NCI-H1694 (cell line): ENCODE results near the gene SULT2B1.
"Not testable (repeated sequence)": the region's sequence is repeated elsewhere in the genome, so short reads cannot be mapped to it uniquely, and the experiment has no call there.

ENCODE experiments used
- DNase-seq: peaks from one replicate; lab custom pipeline; 2025; lab: John Stamatoyannopoulos, UW

Gene SULT2B1

DNA sequence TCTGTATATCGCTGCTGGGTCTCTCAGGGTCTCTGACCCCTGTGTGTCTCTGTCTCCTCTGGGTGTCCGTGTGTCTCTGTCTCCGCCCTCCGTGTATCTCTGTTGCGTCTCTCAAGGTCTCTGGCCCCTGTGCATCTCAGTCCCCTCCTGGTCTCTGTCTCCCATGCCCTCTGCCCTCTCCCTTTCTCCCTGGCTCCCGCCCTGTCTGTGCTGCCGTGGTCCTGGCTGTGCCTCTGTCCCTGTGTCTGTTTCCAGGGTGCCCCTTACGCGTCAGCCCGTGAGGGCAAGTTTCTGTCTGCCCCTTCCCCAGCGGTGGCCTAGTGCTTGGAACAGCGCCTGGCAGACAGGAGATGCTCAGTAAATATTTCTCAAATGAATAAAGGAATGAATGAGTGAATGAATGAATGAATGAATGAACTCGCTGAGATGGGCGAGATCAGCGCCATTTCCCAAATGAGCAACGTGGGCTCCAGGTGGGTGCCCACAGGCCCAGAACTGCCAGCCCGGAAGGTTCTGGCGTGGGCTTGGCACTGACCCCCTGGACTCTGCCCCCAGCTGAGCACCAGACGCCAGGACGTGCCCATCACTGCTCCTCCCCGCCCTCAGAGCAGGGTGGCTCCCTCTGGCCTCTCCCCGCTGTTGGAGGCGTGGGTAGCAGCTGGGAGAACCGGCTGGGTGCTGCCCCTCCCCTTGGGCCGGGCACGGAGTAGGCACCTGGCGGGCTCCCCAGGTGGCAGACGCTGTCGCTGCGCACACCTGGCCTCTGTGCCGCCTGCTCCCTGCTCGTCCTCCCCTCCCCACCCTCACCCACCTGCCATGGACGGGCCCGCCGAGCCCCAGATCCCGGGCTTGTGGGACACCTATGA lies at the start of gene SULT2B1:
SULT2B1 (plus strand) TSS at position 736 of the 866 bp plus-strand sequence; CDS start at position 817, 81 bp downstream.
- DNase-seq, result no peak

GRCh38 chr19:48502350-48503018 lies 49.5 kb upstream of the SULT2B1 start:
- DNase-seq, result no peak

- DNase-seq, result peak; percentile 28
These were observed 45.7 kb upstream of the SULT2B1 start for GRCh38 chr19:48506138-48506733.

DNA sequence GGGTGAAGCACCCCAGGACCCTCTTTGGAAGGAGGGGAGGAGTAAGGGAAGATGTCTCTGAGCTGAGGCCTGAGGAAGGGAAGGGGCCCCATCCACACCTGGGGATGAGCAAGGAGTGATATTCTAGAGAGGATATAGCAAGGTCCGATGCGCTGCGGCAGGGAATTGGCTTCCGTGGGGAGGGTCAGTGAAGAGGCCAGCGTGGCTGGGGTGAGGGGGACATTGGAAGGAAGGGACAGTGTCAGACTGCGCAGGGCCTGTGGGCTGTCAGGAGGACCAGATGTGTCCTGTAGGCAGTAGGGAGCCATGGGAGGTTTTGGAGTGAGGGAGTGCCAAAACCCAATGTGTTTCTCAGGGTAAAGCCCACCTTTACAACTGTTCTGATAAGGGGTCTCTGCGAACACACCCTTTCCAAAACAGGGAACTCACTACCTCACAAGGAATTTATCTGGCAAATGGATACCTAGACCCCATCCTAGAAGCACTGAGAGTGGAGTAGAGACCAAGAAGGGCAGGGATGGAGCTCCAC lies 44.0 kb upstream of the SULT2B1 start:
- DNase-seq, result no peak

DNA sequence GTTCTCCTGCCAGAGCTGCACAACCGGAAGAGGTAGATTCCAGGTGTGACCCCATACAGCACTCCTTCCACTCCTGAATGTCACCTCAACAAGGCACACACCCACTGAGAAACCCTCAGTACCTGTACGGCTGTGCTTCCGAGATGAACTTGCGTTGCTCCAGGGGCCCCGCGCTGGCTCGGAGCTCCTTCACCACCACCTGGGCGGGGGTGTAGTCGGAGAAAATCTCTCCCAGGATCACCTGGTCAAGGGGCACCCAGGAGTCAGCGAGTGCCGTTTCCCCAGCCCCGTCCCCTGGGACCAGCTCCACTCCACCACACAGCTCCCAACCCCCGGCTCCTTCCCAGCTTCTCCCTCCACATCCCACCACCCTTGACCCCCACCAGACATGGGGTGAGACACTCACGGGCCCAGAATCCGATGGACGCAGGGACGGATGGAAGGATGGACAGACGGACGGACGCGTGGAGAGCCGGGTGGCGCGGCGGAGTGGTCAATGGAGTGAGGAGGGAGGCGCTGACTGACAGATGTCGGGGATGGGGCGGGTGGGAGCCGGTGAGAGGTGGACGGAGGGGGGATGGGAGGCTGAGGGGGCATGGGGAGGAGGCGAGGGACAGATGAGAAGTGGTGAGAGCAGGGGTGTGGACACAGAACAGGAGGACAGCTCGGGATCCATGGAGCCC lies 43.1 kb upstream of the SULT2B1 start:
- no peak for DNase-seq

- DNase-seq, result no peak
These were observed 42.3 kb upstream of the SULT2B1 start for GRCh38 chr19:48509467-48510194.

GRCh38 chr19:48510421-48511268 lies 41.3 kb upstream of the SULT2B1 start:
- DNase-seq, result peak; percentile 68

- no peak for DNase-seq
These were observed 40.6 kb upstream of the SULT2B1 start for GRCh38 chr19:48511321-48511731.

DNA sequence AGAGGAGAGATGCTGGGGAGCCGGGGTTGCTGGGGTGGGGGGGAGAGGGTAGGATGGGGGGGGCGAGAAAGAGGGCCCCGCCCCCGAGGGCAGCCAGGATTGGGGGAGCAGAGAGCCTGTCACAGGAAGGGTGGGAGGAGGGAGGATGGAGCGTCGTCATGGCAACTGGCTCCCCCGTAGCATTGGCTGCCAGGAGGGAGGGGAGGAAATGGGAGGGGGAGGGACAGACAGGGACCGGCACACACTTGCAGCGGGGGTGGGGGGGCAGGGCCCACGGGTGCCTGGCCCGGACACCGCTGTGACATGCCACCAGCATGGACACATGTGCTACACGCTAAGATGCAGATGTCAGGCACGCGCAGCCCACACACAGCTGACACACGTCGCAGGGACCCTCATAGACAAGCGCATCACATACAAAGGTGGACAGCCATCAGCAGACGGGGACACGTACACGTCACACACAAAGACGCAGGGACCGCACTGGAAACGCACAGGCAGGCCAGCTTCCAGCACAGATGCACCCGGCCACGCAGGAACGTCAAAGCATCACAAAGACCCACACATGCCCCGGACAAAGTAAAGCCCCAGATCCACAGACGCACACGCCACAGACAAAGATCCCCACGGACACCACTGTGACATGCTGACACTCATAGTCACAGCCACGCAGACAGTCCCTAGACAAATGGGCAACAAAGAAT lies 40.0 kb upstream of the SULT2B1 start, which contains the start of gene LMTK3:
LMTK3 (minus strand) TSS at position 36 of the 704 bp plus-strand sequence. CDS start 259 bp downstream, outside the sequence.
- DNase-seq, result peak; percentile 88

- DNase-seq, result no peak
These were observed 39.3 kb upstream of the SULT2B1 start for GRCh38 chr19:48512504-48513288.

- peak; percentile 80 for DNase-seq
These were observed 38.5 kb upstream of the SULT2B1 start for GRCh38 chr19:48513289-48514122.

DNA sequence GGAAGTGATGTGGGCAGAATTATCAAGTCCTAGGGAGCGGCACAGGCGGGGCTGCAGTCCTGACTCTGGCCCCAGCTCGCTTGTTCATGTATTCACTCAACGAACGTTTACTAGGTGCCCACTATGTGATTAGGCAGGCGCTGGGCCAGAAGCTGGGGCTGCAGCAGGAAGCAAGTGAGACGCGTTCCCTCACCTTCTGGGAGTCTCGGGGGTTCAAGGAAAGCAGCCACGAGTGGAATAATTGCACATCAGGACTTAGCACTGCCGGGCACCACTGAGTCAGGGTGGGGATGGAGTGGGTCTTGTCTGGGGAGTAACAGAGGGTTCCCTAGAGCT lies 37.9 kb upstream of the SULT2B1 start:
- no peak for DNase-seq

DNA sequence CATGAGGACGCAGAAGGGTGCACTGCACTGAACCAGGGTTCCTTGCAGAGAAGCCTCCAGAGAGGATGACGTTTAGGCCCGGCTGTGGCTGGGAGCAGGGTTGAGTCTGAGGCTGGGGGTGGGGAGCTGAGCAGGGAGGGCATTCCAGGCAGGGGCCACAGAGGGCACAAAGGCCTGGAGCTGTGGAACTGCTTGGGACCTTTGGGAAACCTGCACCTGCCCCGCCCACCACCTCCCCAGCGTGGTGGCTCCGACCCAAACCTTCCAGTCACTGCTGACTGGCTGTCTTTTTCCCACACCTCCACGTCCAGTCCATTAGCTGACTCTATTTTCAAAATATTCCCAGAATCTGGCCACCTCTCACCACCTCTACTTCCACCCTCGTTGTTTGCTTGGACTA lies 35.4 kb upstream of the SULT2B1 start:
- DNase-seq, result no peak

DNA sequence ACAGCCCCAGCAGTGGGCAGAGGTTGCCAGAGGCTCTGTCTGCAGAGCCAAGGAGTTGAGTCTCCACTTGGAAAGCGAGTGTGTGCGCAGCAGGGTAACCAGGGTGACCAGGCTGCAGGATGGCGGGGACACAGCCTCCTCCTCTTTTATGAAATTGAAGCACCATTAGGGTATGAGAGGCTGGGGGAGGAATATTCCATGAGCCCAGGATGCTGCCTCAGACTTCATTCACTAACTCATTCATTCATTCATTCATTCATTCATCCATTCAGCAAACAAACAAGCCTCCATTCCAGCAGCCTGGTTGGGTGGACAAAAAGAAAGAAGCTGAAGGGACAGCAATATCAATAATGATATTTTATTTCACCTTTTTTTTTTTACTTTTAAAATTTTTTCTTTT lies 33.8 kb upstream of the SULT2B1 start:
- DNase-seq, result no peak

- DNase-seq, result not testable (repeated sequence)
These were observed 32.5 kb upstream of the SULT2B1 start for GRCh38 chr19:48519426-48519825.

GRCh38 chr19:48520134-48520533 lies 31.8 kb upstream of the SULT2B1 start:
- no peak for DNase-seq

GRCh38 chr19:48524221-48524620 lies 27.8 kb upstream of the SULT2B1 start:
- no peak for DNase-seq

DNA sequence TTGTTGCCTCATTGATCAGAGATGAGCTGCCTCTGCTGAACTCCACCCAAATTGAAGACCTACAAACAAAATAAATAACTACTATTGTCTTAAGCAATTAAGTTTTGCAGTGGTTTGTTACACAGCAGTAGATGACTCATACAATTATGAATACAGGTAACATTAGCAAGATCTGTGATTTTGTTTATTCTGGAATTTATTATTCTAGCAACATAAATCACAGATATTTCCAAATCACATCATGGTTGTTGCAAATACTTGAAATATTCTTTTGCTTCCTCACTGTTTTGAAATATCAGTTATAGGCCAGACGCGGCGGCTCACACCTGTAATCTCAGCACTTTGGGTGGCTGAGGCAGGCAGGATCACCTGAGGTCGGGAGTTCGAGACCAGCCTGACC lies 27.2 kb upstream of the SULT2B1 start:
- DNase-seq, result no peak
